ENCODE data around the gene SHKBP1. TPM values are rescaled to one million over a fixed set of nuclear protein-coding genes. Genes with fewer than 3 reads are reported as not detected.

Gene SHKBP1
- total and polyA plus RNA-seq, 2 of the 13 experiments (the other 11 are each of a cell fraction or from before 2014, with no cell fraction given): 16.2 to 17.4 TPM

DNA sequence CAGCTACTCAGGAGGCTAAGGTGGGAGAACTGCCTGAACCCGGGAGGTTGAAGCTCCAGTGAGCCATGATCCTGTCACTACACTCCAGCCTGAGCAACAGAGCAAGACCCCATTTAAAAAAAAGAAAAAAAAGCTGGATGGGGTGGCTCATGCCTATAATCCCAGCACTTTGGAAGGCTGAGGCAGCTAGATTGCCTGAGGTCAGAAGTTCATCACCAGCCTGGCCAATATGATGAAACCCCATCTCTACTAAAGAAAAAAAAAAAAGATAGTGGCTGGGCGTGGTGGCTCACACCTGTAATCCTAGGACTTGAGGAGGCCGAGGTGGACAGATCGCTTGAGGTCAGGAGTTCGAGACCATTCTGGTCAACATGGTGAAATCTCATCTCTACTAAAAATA, 39.5 kb downstream of the SHKBP1 start:
- Histone ChIP-seq H3K4me1 (ENCODE audit: insufficient read depth, low read length) (peaks cover 16% of the 10 kb centered on the region; the same call in 1 of the 2 replicates), H3K9me3 (ENCODE audit: low read length) (no peaks in the 10 kb centered on the region), H3K27ac (ENCODE audit: extremely low read length, insufficient read depth, low read length) (no peak overlapping the region), H3K79me2 (ENCODE audit: insufficient read depth, low read length) (no peaks in the 10 kb centered on the region), H3K4me2 (ENCODE audit: low read depth, low read length) (no peak overlapping the region), H3K4me3 (replicated peaks in 1 of 3; ENCODE audit: insufficient read depth in 1 of 3, low read depth in 2 of 3, low read length in 3 of 3) (no peak overlapping the region), H3K36me3 (replicated peaks in 1 of 2; ENCODE audit: control insufficient read depth in 1 of 2, insufficient read depth in 2 of 2, low read length in 2 of 2) (no peaks in the 10 kb centered on the region), H2AFZ (ENCODE audit: low read length) (no peak overlapping the region), H3K9ac (ENCODE audit: insufficient read depth, low read depth, low read length) (no peak overlapping the region), H4K20me1 (ENCODE audit: insufficient read depth, low read length) (no peaks in the 10 kb centered on the region), H3K27me3 (ENCODE audit: control insufficient read depth in 1 of 2, insufficient read depth in 2 of 2, low read length in 2 of 2) (peaks cover 2 to 33% of the 10 kb centered on the region in 2 experiments; a peak in 3 of 5 replicates)
- in situ Hi-C loops (cut with HindIII; ENCODE audit: extremely low pct_ligation_motif_present, low pct_unique_long_range_greater_than_20kb): no loop called here
- FAIRE-seq (no peak), DNase-seq (ENCODE audit: low spot score) (no peak), ATAC-seq (no peak)
- intact Hi-C loops (cut with micrococcal nuclease; ENCODE audit: unreplicated experiment): no loop called here
- 38% methylated on average over 5 of the region's 5 CpGs for WGBS (ENCODE audit: low lambda C conversion rate)
- TF ChIP-seq ZNF564 (CRISPR knock-in tag; IDR thresholded peaks at IDR 0.05): no peak
- TF ChIP-seq FIP1L1 (IDR thresholded peaks at IDR 0.05; ENCODE audit: borderline replicate concordance, insufficient read depth, low read depth, low read length): no peak
- TF ChIP-seq, protein P1, sequence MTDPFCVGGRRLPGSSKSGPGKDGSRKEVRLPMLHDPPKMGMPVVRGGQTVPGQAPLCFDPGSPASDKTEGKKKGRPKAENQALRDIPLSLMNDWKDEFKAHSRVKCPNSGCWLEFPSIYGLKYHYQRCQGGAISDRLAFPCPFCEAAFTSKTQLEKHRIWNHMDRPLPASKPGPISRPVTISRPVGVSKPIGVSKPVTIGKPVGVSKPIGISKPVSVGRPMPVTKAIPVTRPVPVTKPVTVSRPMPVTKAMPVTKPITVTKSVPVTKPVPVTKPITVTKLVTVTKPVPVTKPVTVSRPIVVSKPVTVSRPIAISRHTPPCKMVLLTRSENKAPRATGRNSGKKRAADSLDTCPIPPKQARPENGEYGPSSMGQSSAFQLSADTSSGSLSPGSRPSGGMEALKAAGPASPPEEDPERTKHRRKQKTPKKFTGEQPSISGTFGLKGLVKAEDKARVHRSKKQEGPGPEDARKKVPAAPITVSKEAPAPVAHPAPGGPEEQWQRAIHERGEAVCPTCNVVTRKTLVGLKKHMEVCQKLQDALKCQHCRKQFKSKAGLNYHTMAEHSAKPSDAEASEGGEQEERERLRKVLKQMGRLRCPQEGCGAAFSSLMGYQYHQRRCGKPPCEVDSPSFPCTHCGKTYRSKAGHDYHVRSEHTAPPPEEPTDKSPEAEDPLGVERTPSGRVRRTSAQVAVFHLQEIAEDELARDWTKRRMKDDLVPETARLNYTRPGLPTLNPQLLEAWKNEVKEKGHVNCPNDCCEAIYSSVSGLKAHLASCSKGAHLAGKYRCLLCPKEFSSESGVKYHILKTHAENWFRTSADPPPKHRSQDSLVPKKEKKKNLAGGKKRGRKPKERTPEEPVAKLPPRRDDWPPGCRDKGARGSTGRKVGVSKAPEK (CRISPR knock-in tag; IDR thresholded peaks at IDR 0.05; ENCODE audit: borderline replicate concordance): no peak
- no peak for TF ChIP-seq HMG20B (CRISPR knock-in tag; conservative IDR thresholded peaks at IDR 0.05)
- no peak for TF ChIP-seq PRMT3 (CRISPR knock-in tag; IDR thresholded peaks at IDR 0.05; ENCODE audit: borderline replicate concordance, low read depth)
- no peak for TF ChIP-seq ZZZ3 (CRISPR knock-in tag; IDR thresholded peaks at IDR 0.05; ENCODE audit: borderline replicate concordance)
- TF ChIP-seq, protein P2, sequence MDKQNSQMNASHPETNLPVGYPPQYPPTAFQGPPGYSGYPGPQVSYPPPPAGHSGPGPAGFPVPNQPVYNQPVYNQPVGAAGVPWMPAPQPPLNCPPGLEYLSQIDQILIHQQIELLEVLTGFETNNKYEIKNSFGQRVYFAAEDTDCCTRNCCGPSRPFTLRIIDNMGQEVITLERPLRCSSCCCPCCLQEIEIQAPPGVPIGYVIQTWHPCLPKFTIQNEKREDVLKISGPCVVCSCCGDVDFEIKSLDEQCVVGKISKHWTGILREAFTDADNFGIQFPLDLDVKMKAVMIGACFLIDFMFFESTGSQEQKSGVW (CRISPR knock-in tag; IDR thresholded peaks at IDR 0.05; ENCODE audit: borderline replicate concordance): no peak
- ChIA-PET CTCF (ENCODE audit: low intra/inter-chr PET ratio, low total read pairs) (no interaction called here), POLR2A (no interaction called here)
- no TSS peak for BruUV-seq (replicated peaks)
